NT2/D1 (cell line): ENCODE measurements around the gene DBN1.

Experiments
- SUZ12 ChIP-seq: IDR thresholded peaks from 2 replicates; pipeline ENCODE4 v1.6.1; 2011; ENCODE audit not compliant: insufficient read length, insufficient read depth; ENCODE audit errors: extremely low read depth
- YY1 ChIP-seq: IDR thresholded peaks from 2 replicates; pipeline ENCODE4 v1.6.1; 2011; ENCODE audit not compliant: insufficient read length, insufficient read depth
- ZNF274 ChIP-seq: IDR thresholded peaks from 2 replicates; pipeline ENCODE4 v1.6.1; 2011; ENCODE audit warnings: mild to moderate bottlenecking, low read depth, low read length

GRCh38 chr5:177421062-177421798, 52.2 kb downstream of the DBN1 start:
- TF ChIP-seq ZNF274: no peak
- TF ChIP-seq YY1: no peak
- no peak for TF ChIP-seq SUZ12
